ENCODE results near the gene ST6GALNAC4.

The ST6GALNAC4 gene

DNA sequence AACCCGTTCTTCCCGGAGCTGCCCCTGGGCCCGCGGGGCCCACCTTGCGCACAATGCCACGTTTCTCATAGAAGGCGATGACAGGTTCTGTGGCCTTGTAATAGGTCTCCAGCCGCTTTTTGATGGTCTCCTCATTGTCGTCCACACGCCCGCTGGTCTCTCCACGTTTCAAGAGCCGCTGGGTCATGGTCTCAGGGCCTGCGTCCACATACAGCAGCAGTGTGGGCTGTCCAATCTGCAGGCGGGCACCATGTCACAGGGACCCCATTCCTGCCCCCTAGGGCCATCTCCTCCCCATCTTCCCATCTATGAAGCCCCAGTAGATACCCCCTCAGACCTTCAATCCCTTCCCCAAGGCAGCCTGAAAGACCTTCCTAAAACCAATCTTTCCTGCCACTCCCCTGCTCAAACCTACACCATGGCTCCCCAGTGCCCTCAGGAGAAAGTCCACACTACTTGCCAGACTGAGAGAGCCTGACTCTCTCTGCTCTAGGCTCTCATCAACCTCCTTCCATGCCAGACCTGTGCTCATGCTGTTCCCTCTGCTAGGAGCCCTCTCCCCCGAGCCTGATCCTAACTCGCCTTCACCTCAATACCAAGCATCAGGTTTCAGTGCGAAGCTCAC, 48.5 kb downstream of the ST6GALNAC4 start:
- DNase-seq = no peak

DNA sequence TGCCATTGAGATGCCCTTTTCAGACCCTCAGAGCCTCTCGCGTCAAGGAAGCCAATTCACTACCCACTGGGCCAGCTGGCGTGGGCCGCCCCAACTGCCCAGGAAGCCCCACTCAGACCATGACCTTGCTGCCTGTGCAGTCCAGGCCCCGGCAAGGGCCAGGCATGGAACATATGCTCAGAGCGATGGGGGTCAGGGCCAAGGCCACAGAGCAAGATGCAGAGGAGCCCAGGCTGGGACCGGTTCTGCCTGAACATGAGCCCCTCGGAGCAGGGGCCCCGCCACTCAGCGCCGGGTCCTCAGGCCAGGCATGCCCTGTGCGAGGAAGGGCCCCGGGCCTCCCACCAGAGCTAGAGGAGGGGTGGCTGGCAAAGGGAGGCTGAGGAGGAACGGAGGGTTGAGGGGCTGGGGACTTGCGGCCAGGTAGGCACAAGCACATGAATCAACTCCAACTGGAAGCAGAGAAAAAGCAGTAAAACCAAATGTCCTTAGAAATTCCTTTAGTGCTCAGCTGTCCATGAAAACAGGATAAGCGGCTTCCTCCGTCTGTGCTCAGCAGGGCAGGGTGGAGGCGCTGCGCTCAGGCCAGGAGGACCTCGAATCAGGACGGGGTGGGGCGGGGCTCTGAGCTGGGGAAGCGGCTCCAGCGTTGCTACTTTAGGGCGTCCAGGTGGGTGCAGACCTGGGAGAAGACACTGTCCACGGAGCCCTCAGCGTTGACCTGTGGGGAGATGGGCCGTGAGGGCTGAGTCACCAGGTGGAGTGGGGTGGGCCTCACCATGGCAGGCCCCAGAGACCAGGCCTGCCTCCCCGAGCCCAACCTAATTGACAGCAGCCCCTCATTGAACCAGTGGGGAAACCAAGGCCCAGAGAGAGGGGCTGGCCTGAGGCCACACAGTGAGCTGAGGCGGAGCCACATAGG, 49.2 kb downstream of the ST6GALNAC4 start:
- DNase-seq = no peak

DNA sequence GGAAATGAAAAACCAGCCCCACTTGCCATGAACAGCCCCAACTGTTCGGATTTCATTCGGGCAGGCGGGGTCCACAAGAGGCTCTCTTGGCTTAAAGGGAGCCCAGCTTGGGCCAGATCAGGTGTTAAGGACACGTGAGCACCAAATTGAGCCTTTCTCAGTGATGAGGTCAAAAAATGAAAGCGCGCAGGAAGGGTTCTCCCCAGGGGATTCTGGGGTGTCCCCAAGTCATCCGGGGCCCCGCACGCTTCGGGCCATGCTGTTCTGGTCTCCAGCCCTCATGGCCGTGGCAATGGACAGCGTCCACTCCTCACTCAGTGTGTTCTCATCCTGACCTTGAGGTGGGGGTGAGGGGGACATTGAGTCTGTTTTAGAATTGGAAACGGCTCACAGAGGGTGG, 50.3 kb downstream of the ST6GALNAC4 start:
- DNase-seq = no peak

DNA sequence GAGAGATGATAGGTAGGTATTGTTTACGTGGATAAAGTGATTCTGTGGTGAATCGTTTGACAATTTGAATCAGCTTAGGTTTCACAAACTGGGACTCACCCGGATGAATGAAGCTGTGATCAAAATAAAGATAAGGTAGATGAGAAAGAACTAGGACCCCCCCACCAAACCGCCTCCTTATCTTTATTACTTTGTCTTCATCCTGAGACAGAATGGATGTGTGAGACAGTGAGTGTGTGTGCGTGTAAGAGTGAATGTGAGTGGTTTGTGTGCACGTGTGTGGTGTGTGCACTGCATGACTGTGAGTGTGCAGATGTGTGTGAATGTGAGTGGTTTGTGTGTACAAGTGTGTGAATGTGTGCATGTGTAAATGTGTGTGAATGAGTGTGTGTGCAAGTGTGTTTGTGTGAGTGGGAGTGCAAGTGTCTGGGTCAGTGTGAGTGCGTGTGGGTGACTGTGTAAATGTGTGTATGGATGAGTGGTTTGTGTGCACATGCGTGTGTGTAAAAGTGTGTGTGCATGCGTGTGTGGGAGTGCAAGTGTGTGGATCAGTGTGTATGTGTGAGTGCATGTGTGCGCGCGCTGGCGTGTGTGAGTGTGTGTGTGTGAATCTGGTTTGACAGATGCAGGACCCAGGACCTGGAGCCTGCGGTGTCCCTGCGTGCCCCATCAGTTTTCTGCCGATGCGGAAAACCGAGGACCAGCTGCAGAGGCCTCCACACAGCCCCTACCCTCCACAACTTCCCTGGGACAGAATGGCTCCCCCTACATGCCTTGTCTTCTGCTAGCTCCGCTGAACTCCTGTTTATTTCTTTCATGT, 51.0 kb downstream of the ST6GALNAC4 start:
- no peak for DNase-seq

DNA sequence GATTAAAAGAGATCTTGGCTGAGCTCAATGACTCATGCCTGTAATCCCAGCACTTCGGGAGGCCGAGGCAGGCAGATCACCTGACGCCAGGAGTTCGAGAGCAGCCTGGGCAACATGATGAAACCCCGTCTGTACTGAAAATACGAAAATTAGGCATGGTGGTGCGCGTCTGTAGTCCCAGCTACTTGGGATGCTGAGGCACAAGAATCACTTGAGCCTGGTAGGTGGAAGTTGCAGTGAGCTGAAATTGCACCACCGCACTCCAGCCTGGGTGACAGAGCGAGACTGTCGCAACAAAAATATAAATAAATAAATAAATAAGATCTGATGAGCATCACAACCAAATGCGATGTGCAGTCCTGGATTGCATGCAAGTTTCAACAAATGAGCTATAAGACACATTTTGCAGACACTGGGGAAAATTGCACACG, 53.6 kb downstream of the ST6GALNAC4 start:
- DNase-seq = no peak

DNA sequence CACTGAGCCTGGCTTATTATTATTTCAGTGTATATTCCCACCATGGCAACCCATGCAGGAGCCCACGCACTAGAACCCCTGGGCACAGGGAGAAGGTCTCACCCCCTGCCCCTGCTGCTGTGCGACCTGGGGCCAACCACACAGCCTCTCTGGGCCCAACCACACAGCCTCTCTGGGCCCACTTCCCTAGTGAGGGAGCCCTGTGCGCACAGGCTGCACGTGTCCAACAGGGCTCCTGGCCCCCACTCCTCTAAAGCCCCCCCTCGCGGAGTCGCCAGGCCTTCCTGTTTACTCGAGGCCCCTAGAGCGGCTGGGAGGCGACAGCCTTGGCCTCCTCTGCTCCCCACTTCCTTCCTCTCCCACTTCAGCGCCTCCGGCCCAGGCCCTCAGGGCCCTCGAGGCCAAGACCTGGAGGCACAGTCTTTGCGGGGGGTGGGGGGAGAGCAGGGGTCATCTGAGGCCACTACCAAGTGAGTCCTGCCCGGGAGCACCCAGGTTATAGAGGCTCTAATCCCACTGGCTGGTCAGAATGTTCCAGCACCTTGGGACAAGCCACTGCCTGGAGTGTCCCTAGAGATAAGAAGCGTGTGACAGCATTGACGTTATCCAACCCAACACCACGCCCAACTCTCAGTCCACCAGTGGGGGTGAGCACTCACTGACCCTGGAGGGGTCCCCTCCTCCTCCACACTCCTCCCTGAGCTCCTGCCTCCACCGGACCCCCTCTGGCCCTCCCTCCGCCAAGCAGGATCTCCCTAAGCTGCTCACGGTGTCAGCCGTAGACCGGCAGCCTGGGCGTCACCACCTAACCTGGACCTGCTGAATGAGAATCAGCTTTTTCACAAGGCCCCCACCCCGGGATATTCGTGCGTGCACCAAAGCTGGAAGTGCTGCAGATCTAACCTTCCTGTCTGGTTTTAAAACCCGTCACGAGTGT, 54.5 kb downstream of the ST6GALNAC4 start:
- no peak for DNase-seq

DNA sequence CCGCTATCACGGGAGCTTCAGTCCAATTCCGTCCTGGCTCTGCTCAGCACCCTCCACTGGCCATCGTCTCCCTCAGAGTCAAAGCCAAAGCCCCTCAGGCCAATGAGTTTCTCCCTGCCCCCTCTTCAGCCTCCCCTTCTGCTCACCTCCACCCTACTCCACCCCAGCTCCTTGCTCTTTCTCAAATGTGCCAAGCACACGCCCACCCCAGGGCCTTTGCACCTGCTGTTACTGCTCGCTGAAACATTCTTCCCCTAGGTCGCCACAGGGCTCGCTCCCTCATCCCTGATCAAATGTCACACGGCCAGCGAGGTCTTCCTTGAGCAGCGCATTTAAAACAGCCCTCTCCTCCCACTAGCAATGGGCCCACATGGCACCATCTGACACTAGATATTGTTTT, 56.1 kb downstream of the ST6GALNAC4 start:
- no peak for DNase-seq

DNA sequence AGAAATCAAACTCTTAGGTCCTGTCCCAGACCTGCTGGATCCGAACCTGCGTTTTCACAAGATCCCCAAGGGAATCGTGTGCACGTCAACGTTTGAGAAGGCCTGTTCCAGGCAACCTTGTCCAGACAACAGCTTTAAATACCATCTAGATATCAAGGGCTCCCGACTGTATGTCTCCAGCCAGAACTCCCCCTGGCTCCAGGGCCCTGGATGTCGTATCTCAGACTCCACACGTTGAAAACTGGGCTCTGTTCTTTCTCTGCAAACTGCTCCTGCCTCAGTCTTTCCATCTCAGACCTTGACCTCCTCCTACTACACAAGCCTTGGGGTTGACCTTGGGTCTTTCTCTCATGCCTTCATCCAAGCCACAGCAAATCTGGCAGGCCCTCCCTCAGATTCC, 56.6 kb downstream of the ST6GALNAC4 start:
- no peak for DNase-seq

DNA sequence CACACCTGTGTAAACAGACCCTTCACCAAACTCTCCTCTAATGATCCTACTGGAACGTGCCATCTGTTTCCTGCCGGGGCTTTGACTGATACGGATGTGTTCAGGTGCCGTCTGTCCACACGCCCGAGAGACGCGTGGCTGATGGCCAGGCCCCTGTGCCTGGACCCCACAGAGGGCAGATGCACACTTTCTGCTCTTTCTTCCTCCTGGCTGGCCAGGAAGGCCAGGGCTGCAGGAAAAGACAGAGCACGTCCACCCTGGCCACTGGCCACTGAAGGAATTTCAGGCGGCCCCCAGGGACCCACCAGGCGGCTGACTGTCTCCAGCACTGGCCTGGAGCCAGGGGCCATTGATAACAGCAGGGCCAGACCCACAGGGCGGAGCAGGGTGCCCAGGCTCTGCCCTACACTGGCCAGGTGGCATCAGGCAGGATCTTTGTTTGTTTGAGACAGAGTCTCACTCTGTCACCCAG, 58.8 kb downstream of the ST6GALNAC4 start:
- DNase-seq = peak; percentile 9

Measured in NCI-H1694 (cell line).